ENCODE results near the gene HRH2. TPM values are rescaled to one million over a fixed set of nuclear protein-coding genes. Genes with fewer than 3 reads are reported as not detected.

Gene HRH2
- total RNA-seq, 1 experiment from 2014 or later, result 9.3 TPM

- TF ChIP-seq RELA (CRISPR knock-in tag; IDR thresholded peaks at IDR 0.05; ENCODE audit: borderline replicate concordance) (no peak), TCF7 (CRISPR knock-in tag; IDR thresholded peaks at IDR 0.05; ENCODE audit: low read depth) (no peak), ZNF281 (CRISPR knock-in tag; IDR thresholded peaks at IDR 0.05) (no peak), ATF2 (CRISPR knock-in tag; IDR thresholded peaks at IDR 0.05; ENCODE audit: borderline replicate concordance, low read depth) (no peak), GABPB1 (CRISPR knock-in tag; IDR thresholded peaks at IDR 0.05) (no peak), EMX1 (CRISPR knock-in tag; IDR thresholded peaks at IDR 0.05) (no peak), FOXP1 (CRISPR knock-in tag; IDR thresholded peaks at IDR 0.05; ENCODE audit: borderline replicate concordance) (no peak), ZNF671 (CRISPR knock-in tag; IDR thresholded peaks at IDR 0.05) (no peak), TEAD1 (CRISPR knock-in tag; IDR thresholded peaks at IDR 0.05) (no peak), CBFB (CRISPR knock-in tag; IDR thresholded peaks at IDR 0.05; ENCODE audit: low read depth) (no peak), NFE2L1 (CRISPR knock-in tag; IDR thresholded peaks at IDR 0.05) (no peak), USF1 (CRISPR knock-in tag; IDR thresholded peaks at IDR 0.05) (no peak), TP53 (CRISPR knock-in tag; IDR thresholded peaks at IDR 0.05) (no peak)
- peaks cover 2% of the 10 kb centered on the region for H3K27me3 Mint-ChIP-seq (ENCODE audit: low read depth)
- H3K36me3 Mint-ChIP-seq, result peaks cover 7% of the 10 kb centered on the region
- H3K27ac Mint-ChIP-seq, result no peak overlapping the region
- H3K4me3 Mint-ChIP-seq, result no peak overlapping the region
- ATAC-seq, result no peak
- peaks cover 11% of the 10 kb centered on the region for H3K9me3 Mint-ChIP-seq
- H3K4me1 Mint-ChIP-seq, result peaks cover 26% of the 10 kb centered on the region
- DNase-seq (ENCODE audit: low spot score), result no peak
- ChIA-PET CTCF (interaction anchor here (0.5 to 5.6 kb wide), 4 partner anchors 10 to 199 kb away, joined by 3 to 115 read pairs (median 4); no protein-coding TSS in a partner anchor), POLR2A (no interaction called here)
These were observed 75.1 kb downstream of the HRH2 start for GRCh38 chr5:175733017-175733416.

GRCh38 chr5:175734016-175734415, 76.1 kb downstream of the HRH2 start:
- no peak for DNase-seq (ENCODE audit: low spot score)
- Mint-ChIP-seq H3K27me3 (ENCODE audit: low read depth) (peaks cover 2% of the 10 kb centered on the region), H3K4me3 (no peak overlapping the region), H3K4me1 (peaks cover 16% of the 10 kb centered on the region), H3K36me3 (peaks cover 7% of the 10 kb centered on the region), H3K27ac (no peak overlapping the region), H3K9me3 (peaks cover 11% of the 10 kb centered on the region)
- CTCF ChIA-PET, result interaction anchor here (0.6 to 1.7 kb wide), 6 partner anchors 41 to 536 kb away, joined by 3 to 4 read pairs (median 3); partner anchors contain the start of gene CPLX2
- no peak for ATAC-seq
- POLR2A ChIA-PET, result no interaction called here
- TF ChIP-seq ERG (CRISPR knock-in tag; IDR thresholded peaks at IDR 0.05), result no peak
- TF ChIP-seq NFYB (CRISPR knock-in tag; conservative IDR thresholded peaks at IDR 0.05; ENCODE audit: low read depth), result no peak
- TF ChIP-seq E2F4 (CRISPR knock-in tag; IDR thresholded peaks at IDR 0.05; ENCODE audit: borderline replicate concordance, low read depth), result no peak
- no peak for TF ChIP-seq ZNF121 (CRISPR knock-in tag; IDR thresholded peaks at IDR 0.05)
- TF ChIP-seq SOX15 (CRISPR knock-in tag; IDR thresholded peaks at IDR 0.05), result no peak
- no peak for TF ChIP-seq FOXP4 (CRISPR knock-in tag; IDR thresholded peaks at IDR 0.05)
- TF ChIP-seq ATF1 (CRISPR knock-in tag; IDR thresholded peaks at IDR 0.05), result no peak
- no peak for TF ChIP-seq ZNF263 (CRISPR knock-in tag; IDR thresholded peaks at IDR 0.05; ENCODE audit: low read depth)
- no peak for TF ChIP-seq ZNF281 (CRISPR knock-in tag; IDR thresholded peaks at IDR 0.05)
- no peak for TF ChIP-seq E2F5 (CRISPR knock-in tag; IDR thresholded peaks at IDR 0.05)
- no peak for TF ChIP-seq GRHL2 (CRISPR knock-in tag; IDR thresholded peaks at IDR 0.05; ENCODE audit: insufficient replicate concordance, severe bottlenecking)

All from WTC11 (cell line).